Suprapubic skin (tissue), 4 donors: Measurements from ENCODE around the gene DNAAF8.
"Not testable (repeated sequence)": the region's sequence is repeated elsewhere in the genome, so short reads cannot be mapped to it uniquely, and the experiment has no call there.

Experiments used
- EP300 ChIP-seq: sonication (generic); formaldehyde crosslinking; IDR thresholded peaks from one replicate; pipeline ENCODE4 v1.6.1; 2017; ENCODE audit warnings: antibody characterized with exemption
- POLR2AphosphoS5 ChIP-seq, 3 donors: sonication (generic); formaldehyde crosslinking; IDR thresholded peaks; one replicate each; pipeline ENCODE4 v1.6.1; 2017; ENCODE audit warnings: antibody characterized with exemption in 3 of 3
- TF ChIP-seq, protein P1 (sequence below), 2 donors: fragments of 200-600 bp in 1 of 2; fragments of 450-650 bp in 1 of 2; sonication (generic) in 1 of 2; IDR thresholded peaks; one replicate each; pipeline ENCODE4 v1.5.1; 2016 to 2019; ENCODE audit warnings: antibody characterized with exemption in 2 of 2, mild to moderate bottlenecking in 1 of 2, moderate library complexity in 1 of 2

DNA sequence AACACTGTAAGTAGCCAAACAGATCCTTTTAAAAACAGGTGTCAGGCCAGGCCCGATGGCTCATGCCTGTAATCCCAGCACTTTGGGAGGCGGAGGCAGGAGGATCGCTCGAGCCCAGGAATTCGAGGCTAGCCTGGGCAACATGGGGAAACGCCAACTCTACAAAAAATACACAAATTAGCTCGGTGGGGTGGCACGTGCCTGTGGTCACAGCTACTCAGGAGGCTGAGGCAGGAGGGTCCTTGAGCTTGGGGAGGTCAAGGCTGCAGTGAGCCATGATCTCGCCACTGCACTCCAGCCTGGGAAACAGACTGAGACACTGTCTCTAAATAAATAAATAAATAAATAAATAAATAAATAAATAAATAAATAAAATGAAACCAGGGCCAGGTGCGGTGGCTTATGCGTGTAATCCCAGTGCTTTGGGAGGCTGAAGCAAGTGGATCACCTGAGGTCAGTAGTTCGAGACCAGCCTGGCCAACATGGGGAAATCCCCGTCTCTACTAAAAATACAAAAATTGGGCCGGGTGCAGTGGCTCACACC lies 50.2 kb downstream of the DNAAF8 start:
- TF ChIP-seq, protein P1, sequence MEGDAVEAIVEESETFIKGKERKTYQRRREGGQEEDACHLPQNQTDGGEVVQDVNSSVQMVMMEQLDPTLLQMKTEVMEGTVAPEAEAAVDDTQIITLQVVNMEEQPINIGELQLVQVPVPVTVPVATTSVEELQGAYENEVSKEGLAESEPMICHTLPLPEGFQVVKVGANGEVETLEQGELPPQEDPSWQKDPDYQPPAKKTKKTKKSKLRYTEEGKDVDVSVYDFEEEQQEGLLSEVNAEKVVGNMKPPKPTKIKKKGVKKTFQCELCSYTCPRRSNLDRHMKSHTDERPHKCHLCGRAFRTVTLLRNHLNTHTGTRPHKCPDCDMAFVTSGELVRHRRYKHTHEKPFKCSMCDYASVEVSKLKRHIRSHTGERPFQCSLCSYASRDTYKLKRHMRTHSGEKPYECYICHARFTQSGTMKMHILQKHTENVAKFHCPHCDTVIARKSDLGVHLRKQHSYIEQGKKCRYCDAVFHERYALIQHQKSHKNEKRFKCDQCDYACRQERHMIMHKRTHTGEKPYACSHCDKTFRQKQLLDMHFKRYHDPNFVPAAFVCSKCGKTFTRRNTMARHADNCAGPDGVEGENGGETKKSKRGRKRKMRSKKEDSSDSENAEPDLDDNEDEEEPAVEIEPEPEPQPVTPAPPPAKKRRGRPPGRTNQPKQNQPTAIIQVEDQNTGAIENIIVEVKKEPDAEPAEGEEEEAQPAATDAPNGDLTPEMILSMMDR (IDR thresholded peaks at IDR 0.05), result not testable (repeated sequence)
- not testable (repeated sequence) for TF ChIP-seq EP300; POLR2AphosphoS5 (IDR thresholded peaks at IDR 0.05)
